SIG-M5 treated with dmso at 0.1 percent for 504 hours (cell line): ENCODE results near the gene NAT8L.

Source experiments
- DNase-seq: peaks from one replicate; lab custom pipeline; 2025; ENCODE audit not compliant: unreplicated experiment; lab: John Stamatoyannopoulos, UW

Gene NAT8L

GRCh38 chr4:2074588-2074987 is 15.5 kb downstream of the NAT8L start:
- DNase-seq: no peak

DNA sequence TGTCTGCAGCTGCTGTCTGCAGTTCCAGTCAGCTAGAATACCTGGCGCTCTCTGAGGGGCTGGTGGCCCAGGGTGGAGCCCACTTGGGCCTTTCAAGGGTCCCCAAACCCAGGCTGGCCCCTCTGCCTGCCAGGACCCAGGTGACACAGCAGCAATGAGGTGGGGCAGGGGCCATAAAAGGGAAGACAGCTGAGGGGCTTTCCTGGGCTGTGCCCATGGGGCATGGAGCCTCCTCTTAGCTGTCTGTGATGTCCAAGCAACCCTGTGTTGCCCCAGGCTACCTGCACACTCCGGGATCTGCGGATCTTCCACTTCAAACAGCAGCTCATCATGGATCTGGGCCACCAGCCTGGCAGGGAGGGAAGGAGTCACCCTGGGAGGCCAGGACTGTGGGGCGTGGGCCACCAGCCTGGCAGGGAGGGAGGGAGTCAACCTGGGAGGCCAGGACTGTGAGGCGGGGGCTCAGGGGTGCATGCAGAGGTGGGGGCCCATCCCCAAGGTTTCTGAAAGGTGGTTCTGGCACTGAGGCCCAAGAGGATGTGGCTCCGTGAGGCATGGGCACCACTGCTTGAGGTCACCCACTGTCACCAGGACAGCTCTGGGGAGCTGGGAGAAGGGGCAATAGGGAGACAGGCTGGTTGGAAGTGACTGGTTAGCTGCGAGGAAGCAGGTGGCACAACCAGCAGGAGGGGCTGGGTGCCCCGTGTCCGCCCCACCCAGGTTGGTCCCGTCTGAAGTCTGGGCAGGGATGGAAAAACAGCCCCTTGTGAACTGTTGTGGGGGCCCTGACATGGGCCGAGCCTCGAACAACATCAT is 16.3 kb downstream of the NAT8L start:
- no peak for DNase-seq

DNA sequence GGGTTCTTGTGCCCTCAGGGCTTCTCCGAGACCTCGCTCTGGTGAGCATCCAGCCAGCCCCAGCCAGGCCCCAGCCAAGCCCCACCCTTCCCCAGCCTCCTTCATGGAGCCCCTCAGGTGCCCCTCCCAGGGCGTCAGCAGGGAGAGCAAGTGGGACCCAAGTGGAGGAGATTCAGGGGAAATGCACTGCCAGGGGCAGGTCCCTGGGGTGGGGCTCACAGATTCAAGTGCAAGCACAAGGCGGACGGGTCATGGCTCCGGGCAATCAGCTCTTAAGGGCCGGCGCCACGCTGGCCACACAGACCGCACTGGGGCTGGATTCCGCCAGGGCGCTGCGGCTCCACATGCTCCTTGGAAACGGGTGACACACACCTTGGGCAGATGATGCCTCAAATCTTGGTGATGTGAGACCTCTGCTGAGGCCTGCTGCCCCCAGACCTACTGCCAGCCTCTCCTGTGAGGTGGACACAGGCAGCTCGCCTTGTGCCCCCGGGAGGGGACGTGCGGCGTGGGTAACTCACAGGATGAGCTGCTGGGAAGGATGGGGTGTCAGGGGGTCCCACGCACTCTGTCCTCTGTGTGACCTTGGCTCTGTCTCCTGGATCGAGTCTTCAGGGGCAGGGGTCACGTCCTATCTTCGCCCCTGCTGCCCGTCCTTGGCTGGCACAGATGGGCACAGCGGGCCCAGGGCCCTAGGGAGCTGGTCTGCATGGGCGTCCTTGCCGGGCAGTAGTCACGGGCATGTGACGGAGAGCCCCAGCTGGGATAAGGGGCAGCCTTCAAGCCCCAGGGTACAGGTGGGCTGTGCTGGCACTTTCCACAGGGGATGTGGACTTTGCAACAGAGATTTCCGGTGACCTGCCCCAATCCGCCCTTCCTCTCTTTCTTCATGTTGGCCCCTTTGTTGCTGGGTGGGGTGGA is 17.1 kb downstream of the NAT8L start:
- no peak for DNase-seq

- no peak for DNase-seq
Measured at GRCh38 chr4:2076908-2077536, 17.9 kb downstream of the NAT8L start.

- DNase-seq: no peak
Measured at GRCh38 chr4:2077537-2078460, 18.7 kb downstream of the NAT8L start.

- no peak for DNase-seq
Measured at GRCh38 chr4:2078584-2078983, 19.5 kb downstream of the NAT8L start.

DNA sequence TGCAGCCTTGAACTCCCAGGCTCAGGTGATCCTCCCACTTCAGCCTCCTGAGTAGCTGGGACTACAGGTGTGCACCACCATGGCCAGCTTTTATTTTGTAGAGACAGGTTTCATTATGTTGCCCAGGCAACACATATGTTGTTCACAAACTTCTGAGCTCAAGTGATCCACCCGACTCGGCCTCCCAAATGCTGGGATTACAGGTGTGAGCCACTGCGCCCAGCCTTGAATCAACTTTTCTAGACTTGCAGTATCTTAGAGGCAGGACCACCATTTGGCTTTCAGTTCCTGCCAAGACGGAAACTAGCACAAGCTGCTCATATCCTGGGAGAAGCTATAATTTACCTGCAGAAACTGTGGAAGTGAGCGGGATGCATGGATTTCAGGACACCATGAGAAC is 19.9 kb downstream of the NAT8L start:
- no peak for DNase-seq

DNA sequence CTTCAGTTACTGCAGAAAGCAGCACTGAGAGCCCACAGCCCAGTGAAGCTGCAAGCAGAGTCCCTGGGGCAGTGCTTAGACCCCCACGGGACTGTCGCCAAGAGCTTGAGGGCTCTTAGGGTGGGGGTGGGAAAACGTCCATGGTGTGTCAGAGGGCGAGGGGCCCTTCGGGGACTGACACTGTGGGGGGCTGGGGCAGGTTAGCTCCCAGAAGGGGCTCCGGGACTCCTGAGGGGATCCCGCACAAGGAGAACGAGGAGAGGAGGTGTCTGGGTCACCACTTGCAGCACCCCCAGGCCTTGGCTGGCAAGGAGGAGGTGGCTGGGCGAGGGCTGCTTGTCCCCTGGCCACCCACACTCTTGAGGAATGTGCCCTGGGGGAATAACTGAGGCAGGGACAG is 20.8 kb downstream of the NAT8L start:
- no peak for DNase-seq

DNA sequence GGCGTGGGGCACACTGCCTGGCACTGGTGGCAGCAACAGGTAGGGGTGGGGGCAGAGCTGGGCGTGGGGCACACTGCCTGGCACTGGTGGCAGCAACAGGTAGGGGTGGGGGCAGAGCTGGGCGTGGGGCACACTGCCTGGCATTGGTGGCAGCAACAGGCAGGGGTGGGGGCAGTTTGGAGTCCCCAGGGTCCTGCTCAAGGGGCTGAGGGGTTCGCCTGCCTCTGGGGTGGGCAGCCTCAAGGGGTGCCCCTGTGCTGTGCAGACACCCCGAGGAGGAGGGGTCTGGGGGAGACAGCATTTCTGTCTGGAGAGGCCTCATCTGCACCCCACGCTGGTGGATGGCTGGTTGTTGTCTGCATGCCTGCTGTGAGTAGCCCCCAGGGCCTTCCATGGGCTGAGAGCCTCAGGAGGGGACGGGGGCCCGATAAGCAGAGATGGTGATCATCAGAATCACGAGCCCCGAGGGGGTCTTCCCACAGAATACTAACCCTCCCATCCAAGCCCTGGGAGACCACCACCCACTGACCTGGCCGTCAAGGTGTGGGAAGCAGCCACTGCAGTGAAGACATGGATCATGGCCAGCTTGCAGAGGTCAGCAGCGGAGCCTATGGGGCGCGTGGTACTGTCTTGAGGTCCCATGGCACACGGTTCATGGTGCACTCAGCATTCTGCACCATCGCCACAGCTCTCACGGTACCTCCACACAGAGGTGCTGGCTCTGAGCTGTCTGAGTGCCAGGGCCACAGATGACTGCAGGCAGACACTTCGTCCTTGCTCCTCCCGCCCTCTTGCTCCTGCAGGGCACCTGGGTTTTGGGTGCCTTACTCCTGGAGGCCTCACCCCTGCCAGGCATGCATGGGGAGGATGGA is 21.5 kb downstream of the NAT8L start:
- DNase-seq: no peak

DNA sequence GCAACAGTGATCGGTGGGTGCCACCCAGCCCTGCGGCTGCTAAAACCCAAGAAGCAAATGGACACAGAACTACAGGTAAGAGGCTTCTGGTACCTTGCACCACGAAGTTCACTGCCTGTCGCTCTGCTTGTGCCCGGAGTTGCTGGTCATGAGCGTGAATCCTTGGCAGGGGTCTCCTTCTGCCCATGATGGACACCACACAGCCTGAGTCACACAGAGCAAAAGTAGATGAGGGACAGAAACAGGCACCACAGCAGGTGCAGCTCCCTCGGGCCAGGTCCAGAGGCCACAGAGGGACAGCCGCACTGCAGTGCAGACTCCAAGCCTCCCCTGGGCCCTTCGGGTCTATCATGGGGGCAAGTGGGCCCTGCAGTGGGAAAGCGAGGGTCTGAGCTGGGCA is 22.4 kb downstream of the NAT8L start:
- no peak for DNase-seq

DNA sequence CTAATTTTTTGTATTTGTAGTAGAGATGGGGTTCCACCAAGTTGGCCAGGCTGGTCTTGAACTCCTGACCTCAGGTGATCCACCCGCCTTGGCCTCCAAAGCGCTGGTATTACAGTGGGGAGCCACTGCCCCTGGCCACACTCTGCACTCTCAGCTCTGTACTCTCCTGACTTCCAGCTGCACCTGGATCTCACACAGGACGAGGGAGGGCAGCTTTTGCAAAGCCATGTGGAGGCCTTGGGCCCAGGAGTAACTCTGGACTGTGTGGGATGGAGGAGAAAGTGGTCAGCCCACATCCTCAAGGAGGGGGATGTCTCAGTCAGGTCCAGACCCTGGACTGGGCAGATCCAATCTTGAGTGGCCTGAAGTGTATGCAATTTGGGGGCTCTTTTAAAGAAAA is 23.0 kb downstream of the NAT8L start:
- DNase-seq: no peak

DNA sequence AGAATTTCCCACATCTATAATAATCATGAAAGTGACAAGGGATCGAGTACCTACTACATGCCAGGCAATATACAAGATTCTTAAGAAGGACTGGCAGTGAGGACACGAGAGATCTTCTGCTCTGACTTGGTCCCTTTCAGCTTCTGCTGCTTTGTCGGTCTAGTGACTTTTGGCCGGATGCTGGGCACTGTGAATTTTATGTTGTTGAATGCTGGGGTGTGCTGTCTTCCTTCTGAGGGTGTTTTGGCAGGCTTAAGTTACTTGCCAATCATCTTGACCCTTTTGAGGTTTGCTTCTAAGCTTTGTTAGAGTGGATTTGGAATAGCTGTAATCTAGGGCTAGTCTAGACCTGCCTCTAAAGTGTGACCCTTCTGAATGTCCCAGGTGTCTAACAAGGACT is 23.5 kb downstream of the NAT8L start:
- no peak for DNase-seq

- DNase-seq: no peak
Measured at GRCh38 chr4:2083116-2083825, 24.1 kb downstream of the NAT8L start.

DNA sequence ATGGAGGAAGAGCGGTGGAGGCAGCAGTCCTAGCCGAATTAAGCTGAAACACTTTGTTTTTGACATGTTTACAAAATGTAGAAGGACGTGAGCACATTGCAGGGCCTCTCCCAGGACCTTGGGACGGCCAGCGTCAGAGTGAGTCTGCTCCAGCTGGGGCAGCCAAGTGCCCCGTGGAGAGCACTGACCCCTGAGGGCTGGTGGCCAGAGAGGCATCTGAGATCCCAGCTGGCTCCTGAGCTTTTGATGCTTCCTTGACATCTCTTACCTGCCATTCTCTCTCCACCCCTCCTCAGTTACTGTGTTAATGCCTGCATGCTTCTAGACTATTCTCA is 24.7 kb downstream of the NAT8L start:
- no peak for DNase-seq

- no peak for DNase-seq
Measured at GRCh38 chr4:2084316-2084715, 25.2 kb downstream of the NAT8L start.

DNA sequence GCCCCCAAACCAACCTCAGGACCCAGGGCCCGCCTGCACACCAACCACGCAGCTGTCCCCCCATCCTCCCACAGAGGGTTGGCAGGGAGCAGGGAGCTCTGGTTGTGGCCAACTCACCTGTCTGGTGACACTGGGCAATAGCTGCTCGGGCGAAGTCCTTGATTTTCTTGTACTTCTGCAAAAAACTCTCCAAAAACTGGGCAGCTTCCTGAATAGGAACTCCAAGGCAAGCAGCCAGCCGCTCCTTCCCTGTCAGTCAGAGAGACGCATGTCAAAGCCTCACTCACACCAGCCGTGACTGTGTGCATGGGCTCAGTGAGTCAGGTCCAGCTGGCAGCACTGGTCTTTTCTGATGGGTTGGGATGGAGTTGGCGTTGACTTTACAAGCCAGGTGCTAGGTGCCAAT is 26.4 kb downstream of the NAT8L start:
- no peak for DNase-seq

DNA sequence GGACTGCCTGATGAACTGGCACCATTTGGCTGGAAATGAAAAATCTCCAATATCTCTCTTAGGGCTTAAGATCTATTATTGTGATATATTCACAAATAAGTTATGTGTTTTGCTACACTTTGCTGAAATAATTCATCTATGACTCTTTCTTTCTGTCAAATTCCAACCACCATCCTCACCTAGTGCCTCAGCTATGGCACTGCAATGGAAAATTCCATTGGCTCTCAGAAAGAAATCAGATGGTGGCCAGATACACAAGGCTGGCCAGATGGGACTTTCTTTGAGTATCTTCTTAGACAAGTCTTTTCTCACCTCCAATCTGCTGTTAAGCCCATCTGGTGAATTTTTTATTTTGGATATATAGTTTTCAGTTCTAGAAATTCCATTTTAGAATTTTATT is 28.0 kb downstream of the NAT8L start:
- DNase-seq: no peak

DNA sequence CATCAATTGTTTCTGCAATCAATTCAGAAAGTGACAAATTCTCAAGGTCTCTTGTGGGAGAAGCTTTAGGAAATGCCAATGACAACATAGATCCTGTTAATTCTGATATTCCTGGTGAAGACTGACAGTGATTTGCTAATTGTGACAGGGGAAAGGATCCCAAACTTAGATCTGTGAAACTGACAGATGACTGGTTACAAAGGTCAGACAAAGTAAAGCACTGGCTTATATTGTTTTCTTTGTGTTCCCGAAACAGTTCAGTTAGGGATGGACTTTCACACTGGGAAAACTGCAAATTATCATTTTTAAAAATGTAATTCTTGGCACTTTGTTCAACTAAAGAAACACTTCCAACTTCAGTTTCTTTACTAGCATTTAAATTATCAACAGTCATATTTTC is 30.1 kb downstream of the NAT8L start:
- no peak for DNase-seq

DNA sequence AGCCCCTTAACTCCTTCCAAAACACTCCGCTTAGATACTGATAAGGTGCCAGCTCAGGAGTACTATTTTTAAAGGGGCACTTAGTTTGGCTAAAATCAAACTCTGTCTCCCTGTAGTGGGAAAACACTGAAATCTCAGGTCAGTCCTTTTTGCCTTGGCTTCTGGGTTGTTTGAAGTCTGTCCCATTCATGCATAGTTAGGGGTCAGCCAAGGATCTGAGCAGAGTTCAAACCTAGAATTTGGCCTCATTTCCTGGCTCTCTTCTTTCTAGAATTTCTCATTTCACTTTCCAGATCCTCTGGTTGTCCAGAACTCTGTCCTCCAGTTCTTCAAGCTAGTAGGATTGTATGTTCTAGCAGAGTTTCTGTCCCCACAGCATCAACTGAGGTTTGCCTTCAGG is 31.5 kb downstream of the NAT8L start:
- no peak for DNase-seq
